Head of caudate nucleus (tissue), 42 donors: ENCODE results near the gene RBM19.
"Not testable (repeated sequence)": the region's sequence is repeated elsewhere in the genome, so short reads cannot be mapped to it uniquely, and the experiment has no call there.

Source experiments
- DNase-seq, 42 donors: peaks; one replicate each; pipeline versions ENCODE4 v3.0.0 to v3.0.0-alpha.2; 2020 to 2021; ENCODE audit warnings: mixed read lengths in 7 of 42
- intact Hi-C: fragments of 100-400 bp; cut with DNase I; formaldehyde crosslinking; loops from one replicate; pipeline ENCODE4 v1.15.0; 2022

RBM19 gene

DNA sequence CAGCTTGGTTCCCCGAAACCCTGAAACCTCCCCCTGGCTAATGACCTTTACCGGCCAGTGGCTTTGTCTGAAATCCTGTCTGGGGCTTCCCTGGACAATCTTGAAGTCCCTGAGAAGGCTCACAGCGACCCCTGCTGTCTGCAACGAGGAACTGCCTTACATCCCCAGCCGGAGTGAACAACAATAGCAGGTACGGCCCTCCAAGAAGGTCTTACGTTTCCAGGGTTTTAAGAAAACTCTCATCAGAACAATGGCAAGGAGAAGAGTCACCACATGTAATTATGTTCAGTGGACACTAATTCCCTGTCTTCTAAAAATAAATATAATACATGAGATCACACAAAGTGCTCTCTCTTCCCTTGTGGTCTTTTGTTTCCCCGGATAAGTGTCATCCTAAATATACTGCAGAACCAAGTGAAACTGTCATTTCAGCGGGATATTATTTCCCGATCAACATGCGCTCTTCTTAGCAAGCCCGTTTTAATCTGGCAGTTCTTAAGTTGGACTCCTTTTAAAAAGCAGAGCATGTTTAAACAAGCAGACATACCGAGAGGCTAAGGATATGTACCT is 53.3 kb downstream of the RBM19 start:
- peak; percentile 33 to 91 (median 82) for DNase-seq
- intact Hi-C loops, result loop anchor here (5.0 kb wide), 2 partner anchors 266 to 451 kb away; no protein-coding TSS in a partner anchor

GRCh38 chr12:113911971-113912759 is 54.0 kb downstream of the RBM19 start:
- intact Hi-C loops, result loop anchor here (5.0 kb wide), 2 partner anchors 265 to 450 kb away; no protein-coding TSS in a partner anchor
- DNase-seq, result no peak

GRCh38 chr12:113910751-113911272 is 55.3 kb downstream of the RBM19 start:
- intact Hi-C loops, result loop anchor here (5.0 kb wide), 2 partner anchors 264 to 449 kb away; no protein-coding TSS in a partner anchor
- DNase-seq, result no peak

- intact Hi-C loops, result loop anchor here (5.0 kb wide), 2 partner anchors 263 to 448 kb away; no protein-coding TSS in a partner anchor
- DNase-seq, result no peak
These were observed 56.2 kb downstream of the RBM19 start for GRCh38 chr12:113909776-113910420.

DNA sequence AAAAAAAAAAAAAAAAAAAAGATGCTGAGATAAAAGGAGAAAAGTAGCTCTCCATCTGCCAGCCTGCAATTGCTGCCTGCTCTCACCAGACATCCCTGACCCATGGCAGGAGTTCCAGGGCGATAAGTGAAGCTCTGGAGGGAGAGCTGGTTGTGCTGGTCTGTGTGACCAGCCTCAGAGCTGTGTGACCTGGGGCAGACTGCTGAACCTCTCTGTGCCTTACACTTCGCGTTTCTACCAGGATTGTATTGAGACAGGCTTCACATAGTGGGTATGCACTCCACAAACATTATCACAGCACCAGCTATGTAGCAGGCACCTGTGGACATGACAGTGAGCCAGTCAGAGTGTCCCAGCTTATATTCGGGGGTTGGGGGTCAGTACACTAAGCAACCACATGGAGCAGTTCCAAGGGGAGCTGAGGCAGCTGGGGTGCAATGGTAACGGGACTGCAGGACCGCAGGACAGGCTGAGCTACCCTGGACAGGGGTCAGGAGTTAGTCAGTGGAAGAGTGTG is 57.5 kb downstream of the RBM19 start:
- intact Hi-C loops, result no loop called here

DNA sequence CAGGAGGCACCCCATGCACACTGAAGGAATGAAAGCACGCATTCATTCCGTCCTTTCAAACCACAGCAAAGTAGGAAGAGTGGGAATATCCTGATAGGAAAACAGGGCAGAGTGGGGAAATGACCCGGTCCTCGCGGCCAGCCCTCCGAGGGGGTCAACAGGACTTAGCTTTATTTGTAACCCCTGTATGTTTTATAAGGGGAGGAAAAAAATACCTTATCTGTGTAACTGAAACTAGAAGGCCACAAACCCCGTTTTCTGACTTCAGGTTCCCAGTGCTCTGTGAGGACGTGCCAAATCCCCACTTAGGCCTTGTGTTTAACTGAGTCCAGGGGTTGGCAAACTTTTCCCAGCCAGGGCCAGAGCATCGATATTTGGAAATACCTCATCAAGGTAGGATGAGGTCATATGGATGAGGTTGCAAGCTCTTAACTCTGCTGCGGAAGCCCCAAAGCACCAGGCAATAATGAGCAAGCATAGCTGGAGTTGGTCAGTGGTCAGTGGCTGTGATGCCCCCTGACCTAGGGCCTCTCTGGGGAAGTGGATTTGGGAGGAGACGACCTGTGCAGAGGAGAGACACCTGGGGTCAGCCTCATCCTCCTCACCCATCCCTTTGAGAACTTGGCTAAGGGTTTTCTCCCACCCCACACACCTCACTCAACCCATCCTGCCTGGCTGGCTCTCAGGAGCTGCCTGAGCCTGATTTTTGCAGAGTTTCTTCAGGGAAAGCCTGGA is 58.5 kb downstream of the RBM19 start:
- intact Hi-C loops, result no loop called here
- no peak for DNase-seq

More for the DNA sequence above, 57.5 kb downstream of the RBM19 start:
- no peak for DNase-seq

DNA sequence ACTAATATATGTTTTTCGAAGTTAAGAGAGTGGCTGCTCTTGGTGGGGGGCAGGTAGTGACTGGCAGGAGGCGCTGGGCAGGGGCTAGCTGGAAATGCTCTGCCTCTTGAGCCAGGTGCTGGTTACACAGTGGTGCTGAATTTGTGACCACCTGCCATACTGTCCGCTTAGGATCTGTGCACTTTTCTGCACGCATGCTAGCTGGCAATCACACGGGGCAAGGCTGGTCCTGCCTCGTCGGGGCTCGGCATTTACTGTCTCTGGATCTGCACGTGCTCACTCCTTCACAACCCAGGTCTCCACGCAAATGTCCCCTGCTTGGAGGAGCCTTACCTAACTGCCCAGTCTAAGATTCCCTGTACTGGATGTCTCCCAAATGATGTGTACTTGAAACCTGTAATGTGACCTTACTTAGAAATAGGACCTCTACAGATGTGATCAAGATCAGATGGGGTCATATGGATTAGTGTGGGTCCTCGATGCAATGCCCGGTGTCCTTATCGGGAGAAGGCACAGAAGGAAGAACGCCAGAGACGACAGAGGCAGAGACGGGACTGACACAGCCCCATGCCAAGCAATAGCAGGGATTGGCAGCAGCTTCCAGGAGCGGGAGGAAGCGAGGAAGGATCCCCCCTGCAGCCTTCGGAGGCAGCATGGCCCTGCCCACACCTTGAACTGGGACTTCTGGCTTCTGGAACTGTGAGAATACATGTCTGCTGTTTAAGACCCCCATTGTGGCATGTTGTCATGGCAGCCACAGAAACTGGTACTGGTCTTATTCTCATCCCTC is 59.5 kb downstream of the RBM19 start:
- intact Hi-C loops, result no loop called here
- no peak for DNase-seq

DNA sequence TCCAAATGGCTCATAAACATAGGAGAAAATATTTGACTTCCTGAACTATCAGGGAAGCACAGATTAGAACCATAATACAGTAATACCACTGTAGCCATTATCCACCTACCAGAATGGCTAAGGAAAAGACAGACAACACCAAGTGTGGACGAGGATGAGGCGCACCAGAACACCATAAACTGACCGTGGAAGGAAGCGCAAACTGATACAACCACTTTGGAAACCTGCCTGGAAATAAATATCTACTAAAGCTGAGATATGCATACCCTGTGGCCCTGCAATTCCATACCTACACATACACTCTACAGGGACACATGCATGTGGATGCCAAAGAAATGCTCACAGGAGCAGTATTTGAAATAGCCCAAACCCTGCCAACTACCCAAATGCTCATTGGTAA is 60.3 kb downstream of the RBM19 start:
- DNase-seq, result no peak
- intact Hi-C loops, result no loop called here

DNA sequence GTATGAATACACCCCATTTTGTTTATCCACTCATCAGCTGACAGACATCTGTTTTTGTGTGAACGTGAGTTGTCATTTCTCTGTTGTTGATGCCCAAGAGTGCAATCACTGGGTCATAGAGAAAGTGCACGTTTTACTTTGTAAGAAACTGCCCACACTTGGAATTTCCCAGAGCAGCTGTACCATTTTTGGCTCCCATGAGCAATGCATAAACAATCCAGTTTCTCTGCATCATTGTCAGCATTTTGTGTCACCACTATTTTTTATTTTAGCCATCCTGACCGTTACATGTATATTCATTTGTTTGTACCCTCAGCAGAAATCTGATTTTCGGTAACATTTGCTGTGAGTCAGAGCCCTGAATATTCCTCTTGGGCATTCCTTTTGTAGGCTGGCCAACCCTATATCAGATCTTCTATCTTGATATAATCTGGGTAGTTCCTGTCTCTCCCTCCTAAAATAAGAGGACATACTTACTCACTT is 62.7 kb downstream of the RBM19 start:
- DNase-seq, result no peak
- intact Hi-C loops, result no loop called here

- intact Hi-C loops, DNase-seq: not testable (repeated sequence)
These were observed 64.8 kb downstream of the RBM19 start for GRCh38 chr12:113901319-113901718.

DNA sequence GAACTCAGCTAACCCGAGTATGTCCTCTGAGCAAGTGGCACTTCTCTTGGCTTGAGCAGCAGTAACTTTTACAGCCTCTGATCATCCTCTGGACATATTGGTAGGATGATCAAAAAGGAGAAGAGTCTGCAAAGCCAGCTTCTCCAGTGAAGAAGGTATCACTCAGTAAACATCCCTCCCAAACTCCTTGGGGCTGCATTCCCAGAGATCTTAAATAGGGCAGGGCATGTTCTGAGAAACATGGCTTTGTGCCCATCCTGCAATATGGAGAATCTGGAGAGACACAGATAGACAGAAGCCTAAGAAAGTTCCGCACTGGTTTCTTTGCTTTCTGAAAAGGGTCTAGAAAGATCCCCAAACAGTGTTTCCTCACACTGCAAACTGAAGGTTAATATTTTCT is 65.4 kb downstream of the RBM19 start:
- intact Hi-C loops, result no loop called here
- no peak for DNase-seq

DNA sequence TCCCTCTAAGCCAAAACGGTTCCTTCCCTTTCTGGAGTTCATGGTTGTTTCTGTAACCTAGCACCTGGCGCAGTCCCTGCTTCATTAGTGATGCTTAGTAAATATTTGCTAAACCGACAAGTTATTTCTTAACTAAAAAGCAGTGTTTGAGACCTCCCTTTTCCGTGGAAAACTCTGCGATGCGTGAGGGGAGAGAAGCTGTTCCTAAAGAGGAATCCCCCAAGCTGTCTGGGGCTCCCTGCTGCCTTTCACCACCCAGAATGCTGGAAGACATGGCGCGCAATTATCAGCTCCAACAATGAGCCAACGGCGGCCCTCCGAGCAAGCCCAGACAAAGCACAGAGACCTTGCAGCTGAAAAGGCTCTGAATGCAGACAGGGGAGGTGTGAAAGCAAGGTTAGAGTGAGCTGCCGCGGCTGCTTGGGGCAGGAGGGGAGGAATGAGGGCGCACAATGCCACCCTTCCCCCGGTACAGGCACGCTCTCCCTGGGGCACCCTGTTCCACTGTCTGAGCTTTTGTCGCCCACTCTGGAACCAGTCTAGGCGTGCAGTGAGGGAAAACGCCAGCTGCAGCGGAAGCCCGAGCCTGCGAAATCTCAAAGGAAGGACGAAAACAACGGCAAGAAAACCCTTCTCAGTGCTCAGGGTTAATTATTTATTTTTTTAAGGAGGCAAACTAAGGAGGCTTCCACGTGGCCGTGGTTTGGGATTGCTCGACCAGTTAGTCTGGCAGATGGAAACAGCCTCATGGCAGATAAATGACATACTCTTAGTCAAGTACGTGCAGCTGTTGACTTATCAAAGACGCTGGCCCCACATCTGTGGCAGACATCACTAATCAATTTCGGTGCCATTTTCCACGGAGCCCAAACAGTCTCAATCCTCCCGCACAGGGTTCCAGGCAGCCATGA is 66.3 kb downstream of the RBM19 start:
- intact Hi-C loops, result no loop called here
- DNase-seq, result peak in 10 of 42 donors; percentile 10 to 49 (median 30)

DNA sequence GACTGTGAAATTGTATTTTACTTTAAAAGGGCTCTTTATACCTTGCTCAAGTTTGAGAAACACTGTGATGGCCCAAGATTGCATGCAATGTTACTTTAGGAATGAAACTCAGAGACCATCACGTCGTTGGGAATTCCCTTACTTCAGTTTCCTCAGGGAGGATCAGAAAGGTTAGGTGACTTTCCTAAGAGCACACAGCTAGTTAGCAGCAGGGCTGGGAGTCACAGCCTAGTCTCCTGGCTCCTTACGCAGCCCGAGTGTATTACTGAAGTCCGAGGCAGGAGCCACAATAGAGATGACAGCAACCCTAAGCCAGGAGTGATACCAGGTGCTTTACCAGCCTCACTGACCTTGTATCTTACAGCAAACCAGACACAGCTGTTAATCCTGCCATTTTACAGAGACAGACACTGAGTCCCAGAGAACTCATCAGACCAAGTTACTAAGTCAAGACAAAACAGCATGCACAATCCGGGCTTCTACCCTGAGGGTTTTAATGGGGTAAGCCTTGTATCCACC is 67.0 kb downstream of the RBM19 start:
- no peak for DNase-seq
- intact Hi-C loops, result no loop called here

- intact Hi-C loops, result no loop called here
- no peak for DNase-seq
These were observed 67.7 kb downstream of the RBM19 start for GRCh38 chr12:113898466-113898865.

DNA sequence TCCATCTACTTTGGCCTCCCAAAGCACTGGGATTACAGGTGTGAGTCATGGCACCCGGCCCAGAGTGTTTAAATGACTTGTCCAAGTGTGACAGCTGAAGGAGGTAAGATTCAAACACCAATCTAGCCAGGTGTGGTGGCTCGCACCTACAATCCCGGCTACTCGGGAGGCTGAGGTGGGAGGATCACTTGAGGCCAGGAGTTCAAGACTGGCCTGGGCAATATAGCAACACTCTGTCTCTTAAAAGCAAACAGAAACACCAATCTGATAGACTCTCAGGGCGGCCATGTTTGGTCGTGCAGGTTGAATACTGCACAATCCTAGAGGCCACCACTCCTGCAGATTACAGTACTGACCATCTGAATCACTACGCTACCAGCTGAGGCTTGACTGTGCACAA is 68.7 kb downstream of the RBM19 start:
- DNase-seq, result no peak
- intact Hi-C loops, result no loop called here

- intact Hi-C loops, result no loop called here
These were observed 69.3 kb downstream of the RBM19 start for GRCh38 chr12:113896841-113897240.

DNA sequence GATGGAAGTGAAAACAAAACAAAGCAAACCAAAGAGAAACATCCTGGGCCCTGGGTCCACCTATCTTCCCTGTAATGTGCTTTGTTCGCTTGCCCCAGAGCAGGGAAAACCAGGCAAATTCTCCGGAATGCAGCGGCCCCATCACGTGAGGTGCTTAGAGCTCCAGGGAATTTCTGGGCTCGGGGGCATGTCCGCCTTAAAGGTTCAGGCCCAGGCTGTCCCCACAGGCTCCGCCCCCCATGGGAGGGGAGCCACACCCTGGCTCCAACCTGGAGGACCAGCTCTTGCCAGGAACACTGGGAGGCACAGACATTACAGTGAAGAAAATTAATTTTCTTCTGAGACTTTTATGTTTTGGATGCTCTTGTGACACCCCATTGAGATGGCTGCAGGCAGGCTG is 69.9 kb downstream of the RBM19 start:
- DNase-seq, result no peak

More at GRCh38 chr12:113896841-113897240, 69.3 kb downstream of the RBM19 start:
- no peak for DNase-seq

More for the DNA sequence above, 69.9 kb downstream of the RBM19 start:
- intact Hi-C loops, result no loop called here
